NCI-H1092 (cell line): ENCODE measurements around the gene PDX1.

Experiments
- DNase-seq: peaks from one replicate; lab custom pipeline; 2025; lab: John Stamatoyannopoulos, UW

The PDX1 gene

GRCh38 chr13:27922883-27923612, 3.2 kb downstream of the PDX1 start:
- no peak for DNase-seq

GRCh38 chr13:27923794-27924528, 4.2 kb downstream of the PDX1 start:
- no peak for DNase-seq

- DNase-seq, result no peak
Measured at GRCh38 chr13:27924529-27925141, 4.8 kb downstream of the PDX1 start.

- no peak for DNase-seq
Measured at GRCh38 chr13:27925220-27925991, 5.6 kb downstream of the PDX1 start.

- no peak for DNase-seq
Measured at GRCh38 chr13:27926644-27927434, 7.0 kb downstream of the PDX1 start.

- no peak for DNase-seq
Measured at GRCh38 chr13:27927444-27928352, 7.9 kb downstream of the PDX1 start.

- DNase-seq, result no peak
Measured at GRCh38 chr13:27928353-27928804, 8.6 kb downstream of the PDX1 start.

- DNase-seq, result no peak
Measured at GRCh38 chr13:27928805-27929753, 9.3 kb downstream of the PDX1 start.

- no peak for DNase-seq
Measured at GRCh38 chr13:27929868-27930267, 10.1 kb downstream of the PDX1 start.

- no peak for DNase-seq
Measured at GRCh38 chr13:27933118-27933517, 13.3 kb downstream of the PDX1 start.

GRCh38 chr13:27933580-27934328, 14.0 kb downstream of the PDX1 start:
- no peak for DNase-seq

- no peak for DNase-seq
Measured at GRCh38 chr13:27942972-27943371, 23.2 kb downstream of the PDX1 start.

- DNase-seq, result no peak
Measured at GRCh38 chr13:27952876-27953675, 33.3 kb downstream of the PDX1 start.

- peak; percentile 76 for DNase-seq
Measured at GRCh38 chr13:27953676-27954405, 34.0 kb downstream of the PDX1 start.

- DNase-seq, result no peak
Measured at GRCh38 chr13:27954406-27954851, 34.6 kb downstream of the PDX1 start.

GRCh38 chr13:27955014-27955591, 35.3 kb downstream of the PDX1 start:
- DNase-seq, result no peak
